Natural killer cell (primary cell): ENCODE measurements around the gene NEDD4L. TPM values are rescaled to one million over a fixed set of nuclear protein-coding genes. Genes with fewer than 3 reads are reported as not detected.

Experiments
- ATAC-seq, 3 donors: fragments of 150-1000 bp in 2 of 3; fragments of 200-7000 bp in 1 of 3; cut with Tn5 transposase; 1 replicate in 1 of 3; 2 replicates in 2 of 3; pipeline ENCODE4 v1.10.0; 2021; ENCODE audit warnings: mild to moderate bottlenecking in 2 of 3, moderate library complexity in 2 of 3
- DNase-seq, 2 donors: peaks; one replicate each; pipeline versions ENCODE4 v3.0.0 to v3.0.0-alpha.2; 2013 to 2021; ENCODE audit warnings: mixed read lengths in 1 of 2
- H3K27ac ChIP-seq: one replicate; pipeline ENCODE4 v1.5.1; 2013; ENCODE audit warnings: mild to moderate bottlenecking, low read length
- H3K27me3 ChIP-seq: one replicate; pipeline ENCODE4 v1.6.1; 2013; ENCODE audit warnings: low read length; ENCODE audit not compliant: control insufficient read depth, insufficient read depth
- H3K36me3 ChIP-seq: one replicate; pipeline ENCODE4 v1.6.1; 2013; ENCODE audit warnings: low read length; ENCODE audit not compliant: control insufficient read depth, insufficient read depth
- H3K4me1 ChIP-seq: one replicate; pipeline ENCODE4 v1.6.1; 2013; ENCODE audit warnings: low read length; ENCODE audit not compliant: control insufficient read depth, insufficient read depth
- H3K4me3 ChIP-seq: one replicate; pipeline ENCODE4 v1.5.1; 2013; ENCODE audit warnings: low read length
- H3K9me3 ChIP-seq: one replicate; pipeline ENCODE4 v1.6.1; 2013; ENCODE audit warnings: low read length; ENCODE audit not compliant: control insufficient read depth, insufficient read depth
- H3K27ac Mint-ChIP-seq, 2 donors: one replicate each; pipeline ENCODE4 v1.8.0; 2022; ENCODE audit warnings: mild to moderate bottlenecking in 2 of 2, mixed read lengths in 2 of 2, moderate library complexity in 1 of 2
- H3K27me3 Mint-ChIP-seq, 2 donors: one replicate each; pipeline ENCODE4 v1.8.0; 2022; ENCODE audit warnings: low read depth in 2 of 2, mixed read lengths in 2 of 2
- H3K36me3 Mint-ChIP-seq: one replicate; pipeline ENCODE4 v1.8.0; 2022; ENCODE audit warnings: mixed read lengths
- H3K4me1 Mint-ChIP-seq, 2 donors: one replicate each; pipeline ENCODE4 v1.8.0; 2022; ENCODE audit warnings: mixed read lengths in 2 of 2
- H3K4me3 Mint-ChIP-seq: one replicate; pipeline ENCODE4 v1.8.0; 2022; ENCODE audit warnings: mild to moderate bottlenecking, moderate library complexity, mixed read lengths
- H3K9me3 Mint-ChIP-seq, 2 donors: one replicate each; pipeline ENCODE4 v1.8.0; 2022; ENCODE audit warnings: mixed read lengths in 2 of 2
- WGBS: methylation state at CpG from one replicate; pipeline ENCODE4 v1.1.7; 2013; ENCODE audit warnings: missing lambda C conversion rate; ENCODE audit not compliant: insufficient coverage; 5-methylcytosine and 5-hydroxymethylcytosine counted together
- intact Hi-C: fragments of 100-400 bp; cut with micrococcal nuclease; formaldehyde crosslinking; loops from one replicate; pipeline ENCODE4 v1.14.2; 2022
- total RNA-seq, 4 donors: library from RNA; stranded (reverse); fragments of 120-200 nt in 1 of 4; gene quantifications; one replicate each; pipeline versions ENCODE4 v1.2.3 to v1.2.4, GENCODE V29; 2013 to 2022
- TF ChIP-seq, protein P1 (sequence below): fragments of 200-600 bp; IDR thresholded peaks from one replicate; pipeline ENCODE4 v1.8.0; 2022; ENCODE audit warnings: antibody characterized with exemption

Gene NEDD4L
- total RNA-seq, 3 donors from 2014 or later (not counting 1 experiment from before 2014, with no cell fraction given), result 3.4 to 15.3 (median 14.3) TPM

DNA sequence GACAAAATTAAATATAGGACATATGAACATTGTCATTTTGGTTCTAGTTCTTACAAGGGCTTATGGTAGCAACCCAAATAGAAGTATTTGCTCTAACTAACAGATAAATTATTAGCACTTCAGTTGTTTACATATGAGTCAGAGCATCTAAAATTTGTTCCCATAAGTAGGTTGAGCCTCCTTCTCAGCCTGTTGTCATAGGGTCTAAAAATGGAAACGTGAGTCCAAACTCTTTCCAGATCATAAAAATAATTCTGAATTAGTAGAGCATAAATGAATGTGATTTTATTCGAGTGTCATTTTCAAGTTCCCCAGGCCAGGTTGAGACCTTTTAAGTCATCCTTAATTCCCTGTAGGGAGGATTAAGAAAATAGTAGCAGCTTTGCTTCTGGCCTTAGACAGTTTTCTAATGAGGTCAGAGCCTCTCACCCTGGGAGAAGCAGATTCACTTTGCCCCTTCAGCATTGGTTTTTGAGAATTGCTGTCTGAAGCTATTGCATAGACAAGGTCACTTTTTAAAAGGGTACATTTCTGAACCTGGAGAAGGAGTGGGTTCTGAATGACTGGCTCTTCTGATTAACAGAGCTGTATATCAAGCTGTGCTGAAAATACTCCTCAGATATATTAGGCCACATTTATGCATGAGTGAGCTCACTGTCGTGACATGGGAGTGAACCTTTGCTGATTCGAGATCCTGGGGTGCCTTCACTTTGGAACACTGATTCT lies 164.3 kb downstream of the NEDD4L start:
- Histone ChIP-seq H3K4me3 (no peak overlapping the region), H3K27me3 (no peaks in the 10 kb centered on the region), H3K4me1 (no peaks in the 10 kb centered on the region), H3K27ac (no peak overlapping the region), H3K9me3 (no peaks in the 10 kb centered on the region), H3K36me3 (no peaks in the 10 kb centered on the region)
- TF ChIP-seq, protein P1, sequence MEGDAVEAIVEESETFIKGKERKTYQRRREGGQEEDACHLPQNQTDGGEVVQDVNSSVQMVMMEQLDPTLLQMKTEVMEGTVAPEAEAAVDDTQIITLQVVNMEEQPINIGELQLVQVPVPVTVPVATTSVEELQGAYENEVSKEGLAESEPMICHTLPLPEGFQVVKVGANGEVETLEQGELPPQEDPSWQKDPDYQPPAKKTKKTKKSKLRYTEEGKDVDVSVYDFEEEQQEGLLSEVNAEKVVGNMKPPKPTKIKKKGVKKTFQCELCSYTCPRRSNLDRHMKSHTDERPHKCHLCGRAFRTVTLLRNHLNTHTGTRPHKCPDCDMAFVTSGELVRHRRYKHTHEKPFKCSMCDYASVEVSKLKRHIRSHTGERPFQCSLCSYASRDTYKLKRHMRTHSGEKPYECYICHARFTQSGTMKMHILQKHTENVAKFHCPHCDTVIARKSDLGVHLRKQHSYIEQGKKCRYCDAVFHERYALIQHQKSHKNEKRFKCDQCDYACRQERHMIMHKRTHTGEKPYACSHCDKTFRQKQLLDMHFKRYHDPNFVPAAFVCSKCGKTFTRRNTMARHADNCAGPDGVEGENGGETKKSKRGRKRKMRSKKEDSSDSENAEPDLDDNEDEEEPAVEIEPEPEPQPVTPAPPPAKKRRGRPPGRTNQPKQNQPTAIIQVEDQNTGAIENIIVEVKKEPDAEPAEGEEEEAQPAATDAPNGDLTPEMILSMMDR, result no peak
- Mint-ChIP-seq H3K4me3 (no peak overlapping the region), H3K9me3 (no peaks in the 10 kb centered on the region), H3K4me1 (peaks cover 4 to 8% of the 10 kb centered on the region in 2 donors), H3K36me3 (no peaks in the 10 kb centered on the region), H3K27ac (no peak overlapping the region), H3K27me3 (peaks cover 11 to 28% of the 10 kb centered on the region in 2 donors)
- 77% methylated on average over 3 of the region's 4 CpGs for WGBS
- DNase-seq (no peak), ATAC-seq (no peak)
- intact Hi-C loops, result no loop called here

DNA sequence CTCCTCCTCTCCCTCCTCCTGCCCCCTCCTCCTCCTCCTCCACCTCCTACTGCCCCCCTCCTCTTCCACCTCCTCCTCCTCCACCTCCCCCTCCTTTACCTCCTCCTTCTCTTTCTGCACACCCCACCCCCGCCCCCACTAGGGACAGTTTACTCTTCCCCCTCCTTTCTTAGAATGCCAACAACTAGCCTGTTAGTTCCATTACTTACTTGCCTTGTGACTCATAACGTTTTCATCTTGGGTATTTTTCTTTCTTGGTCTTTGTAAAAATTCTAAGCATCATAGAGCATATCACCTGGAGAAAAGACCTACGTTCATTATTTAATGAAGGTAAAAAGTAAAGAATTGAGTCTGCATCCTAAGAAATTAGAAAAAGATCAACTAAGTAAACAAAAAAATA lies 165.3 kb downstream of the NEDD4L start:
- no peak overlapping the region for H3K27ac ChIP-seq
- no peak overlapping the region for H3K4me3 ChIP-seq
- Mint-ChIP-seq H3K27me3 (peaks cover 11 to 27% of the 10 kb centered on the region in 2 donors), H3K9me3 (no peaks in the 10 kb centered on the region), H3K4me1 (peaks cover 14 to 17% of the 10 kb centered on the region in 2 donors), H3K27ac (no peak overlapping the region), H3K36me3 (no peaks in the 10 kb centered on the region), H3K4me3 (no peak overlapping the region)
- H3K4me1 ChIP-seq, result peaks cover 4% of the 10 kb centered on the region
- H3K27me3 ChIP-seq, result no peaks in the 10 kb centered on the region
- no peaks in the 10 kb centered on the region for H3K9me3 ChIP-seq
- ATAC-seq, result no peak
- DNase-seq, result no peak
- intact Hi-C loops, result no loop called here
- H3K36me3 ChIP-seq, result no peaks in the 10 kb centered on the region
- 88% methylated on average over 2 of the region's 3 CpGs for WGBS
- TF ChIP-seq, protein P1, result no peak

DNA sequence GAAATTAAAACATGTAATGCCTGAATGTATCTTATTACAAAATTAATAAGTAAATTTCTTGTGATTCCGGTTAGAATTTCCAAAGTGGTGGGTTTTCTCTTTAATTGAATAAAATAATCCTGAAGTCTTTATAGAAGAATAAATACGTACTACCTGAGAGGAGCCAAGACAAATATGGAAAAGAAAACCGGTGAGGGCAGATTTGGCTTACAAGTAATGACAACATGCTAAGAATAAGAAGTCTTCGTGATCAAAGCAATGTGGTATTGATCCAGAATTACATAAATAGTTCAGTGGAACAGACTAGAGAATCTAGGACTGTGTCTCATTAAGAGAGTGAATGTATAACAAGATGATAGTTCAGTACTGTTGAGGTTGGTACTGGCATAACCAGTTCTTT lies 167.5 kb downstream of the NEDD4L start:
- no peak overlapping the region for H3K27ac Mint-ChIP-seq
- intact Hi-C loops, result no loop called here
- no peak overlapping the region for H3K4me3 Mint-ChIP-seq
- Histone ChIP-seq H3K27me3 (peaks cover 4% of the 10 kb centered on the region), H3K4me1 (peaks cover 4% of the 10 kb centered on the region), H3K4me3 (no peak overlapping the region), H3K9me3 (no peaks in the 10 kb centered on the region), H3K27ac (no peak overlapping the region), H3K36me3 (no peaks in the 10 kb centered on the region)
- TF ChIP-seq, protein P1, result no peak
- peaks cover 16 to 18% of the 10 kb centered on the region in 2 donors for H3K4me1 Mint-ChIP-seq
- ATAC-seq (no peak), DNase-seq (no peak)
- peaks cover 12 to 36% of the 10 kb centered on the region in 2 donors for H3K27me3 Mint-ChIP-seq
- H3K9me3 Mint-ChIP-seq, result no peaks in the 10 kb centered on the region
- H3K36me3 Mint-ChIP-seq, result no peaks in the 10 kb centered on the region
- WGBS, result 95% methylated on average over 4 of the region's 4 CpGs

DNA sequence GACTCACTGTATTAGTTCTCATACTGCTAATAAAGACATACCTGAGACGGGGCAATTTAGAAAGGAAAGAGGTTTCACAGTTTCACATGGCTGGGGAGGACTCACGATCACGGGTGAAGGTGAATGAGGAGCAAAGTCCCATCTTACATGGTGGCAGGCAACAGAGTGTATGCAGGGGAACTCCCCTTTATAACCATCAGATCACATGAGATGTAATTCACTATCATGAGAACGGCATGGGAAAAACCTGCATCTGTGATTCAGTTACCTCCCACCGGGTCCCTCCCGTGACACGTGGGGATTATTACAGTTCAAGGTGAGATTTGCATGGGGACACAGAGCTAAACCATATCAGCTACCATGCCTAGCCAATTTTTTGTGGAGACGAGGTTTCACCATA lies 168.2 kb downstream of the NEDD4L start:
- H3K27me3 Mint-ChIP-seq, result peaks cover 12 to 44% of the 10 kb centered on the region in 2 donors
- no peak overlapping the region for H3K4me3 ChIP-seq
- peaks cover 10% of the 10 kb centered on the region for H3K27me3 ChIP-seq
- H3K36me3 Mint-ChIP-seq, result no peaks in the 10 kb centered on the region
- H3K9me3 ChIP-seq, result no peaks in the 10 kb centered on the region
- H3K9me3 Mint-ChIP-seq, result no peaks in the 10 kb centered on the region
- H3K27ac ChIP-seq, result no peak overlapping the region
- peaks cover 4% of the 10 kb centered on the region for H3K4me1 ChIP-seq
- 81% methylated on average over 8 of the region's 8 CpGs for WGBS
- H3K36me3 ChIP-seq, result no peaks in the 10 kb centered on the region
- ATAC-seq, result no peak
- TF ChIP-seq, protein P1, result no peak
- no peak overlapping the region for H3K4me3 Mint-ChIP-seq
- intact Hi-C loops, result no loop called here
- DNase-seq, result no peak
- H3K4me1 Mint-ChIP-seq, result peaks cover 16 to 18% of the 10 kb centered on the region in 2 donors
- no peak overlapping the region for H3K27ac Mint-ChIP-seq
